Non-pigmented ciliary epithelial cell (primary cell): Measurements from ENCODE around the gene ICE2.
"Not testable (repeated sequence)": the region's sequence is repeated elsewhere in the genome, so short reads cannot be mapped to it uniquely, and the experiment has no call there.

Source experiments
- DNase-seq: peaks from one replicate; pipeline ENCODE4 v3.0.0-alpha.2; 2010; ENCODE audit warnings: low read depth

The ICE2 gene

DNA sequence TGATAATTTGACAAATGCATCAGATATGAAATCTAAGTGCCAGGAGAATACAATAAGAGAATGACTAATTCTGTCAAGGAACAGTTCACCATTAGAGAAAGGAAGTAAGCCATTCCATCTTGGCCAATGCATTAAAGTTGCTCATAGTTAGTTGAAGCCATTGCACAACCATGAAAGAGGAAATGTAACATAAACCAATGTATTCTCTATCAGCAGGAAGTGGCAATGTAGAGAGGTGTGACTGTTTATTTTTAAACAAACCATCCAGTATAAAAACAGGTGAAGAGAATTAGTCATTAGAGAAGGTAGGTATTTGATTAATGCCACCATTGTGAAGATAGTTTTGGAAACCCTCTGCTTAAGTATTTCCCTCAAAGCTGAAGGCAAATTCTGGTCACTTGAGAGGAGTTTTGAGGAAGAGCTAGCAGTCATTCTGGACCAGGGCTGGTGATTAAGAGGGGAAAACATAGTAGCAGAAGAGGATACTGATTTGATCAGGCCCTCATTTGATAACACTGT is 70.4 kb downstream of the ICE2 start:
- DNase-seq = no peak

DNA sequence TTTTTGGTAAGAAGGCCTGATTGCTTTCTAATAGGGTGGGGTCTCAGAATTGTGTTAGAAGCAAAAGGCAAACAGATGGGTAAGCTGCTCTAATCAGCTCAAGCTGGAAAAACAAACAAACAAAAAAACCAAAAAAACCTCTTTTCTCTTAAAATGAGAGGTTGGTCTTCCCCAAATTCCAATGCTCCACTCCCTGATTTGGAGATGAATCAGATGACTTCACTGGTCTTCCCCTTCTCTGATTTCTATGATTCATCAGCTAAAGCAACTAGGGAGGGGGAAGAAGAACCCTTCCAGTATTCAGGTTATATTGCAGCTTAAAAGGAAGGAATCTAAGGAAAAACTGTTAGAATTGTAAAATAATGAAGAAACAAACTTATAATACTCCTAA is 71.5 kb downstream of the ICE2 start:
- DNase-seq = no peak

DNA sequence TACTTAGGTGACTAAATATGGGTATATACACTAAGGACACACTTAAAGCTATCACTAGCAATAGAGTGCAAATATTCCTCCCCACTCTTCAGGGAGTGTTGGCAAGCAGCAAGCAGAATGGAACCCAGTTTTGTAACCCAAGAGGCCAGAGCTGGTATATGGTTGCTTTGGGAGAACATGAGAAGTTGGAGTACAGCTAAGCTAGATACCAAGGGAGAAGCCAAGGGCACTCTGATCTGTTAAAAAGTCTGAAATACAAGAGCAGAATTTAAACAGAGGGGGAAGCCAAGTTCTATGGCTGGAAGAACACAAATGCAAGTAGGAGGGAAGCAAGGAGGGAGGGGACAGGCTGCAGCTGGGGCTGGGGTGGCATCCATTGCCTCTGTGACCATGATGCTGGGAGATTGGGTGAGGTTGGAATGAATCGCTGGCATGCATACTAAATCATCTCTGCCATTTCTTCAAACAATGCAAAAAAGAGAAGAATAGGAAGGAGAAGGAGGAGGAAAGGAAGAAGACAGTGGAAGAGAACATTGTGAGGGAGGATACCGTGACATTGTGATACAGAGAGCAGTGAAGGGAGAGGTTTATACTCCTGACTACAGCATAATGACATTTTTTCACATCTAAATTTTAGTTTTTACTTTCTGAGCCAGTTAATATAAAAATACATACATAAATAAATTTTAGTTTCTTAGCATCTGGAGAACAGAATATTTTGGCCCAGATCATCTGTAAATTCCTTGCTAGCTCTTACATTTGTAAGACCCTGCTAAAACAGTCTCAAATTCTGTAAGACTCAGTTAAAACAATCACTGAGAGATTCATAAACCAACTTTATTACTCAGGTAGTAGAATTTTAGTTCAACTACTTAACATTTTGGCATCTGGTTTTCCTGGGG is 72.2 kb downstream of the ICE2 start:
- DNase-seq = no peak

DNA sequence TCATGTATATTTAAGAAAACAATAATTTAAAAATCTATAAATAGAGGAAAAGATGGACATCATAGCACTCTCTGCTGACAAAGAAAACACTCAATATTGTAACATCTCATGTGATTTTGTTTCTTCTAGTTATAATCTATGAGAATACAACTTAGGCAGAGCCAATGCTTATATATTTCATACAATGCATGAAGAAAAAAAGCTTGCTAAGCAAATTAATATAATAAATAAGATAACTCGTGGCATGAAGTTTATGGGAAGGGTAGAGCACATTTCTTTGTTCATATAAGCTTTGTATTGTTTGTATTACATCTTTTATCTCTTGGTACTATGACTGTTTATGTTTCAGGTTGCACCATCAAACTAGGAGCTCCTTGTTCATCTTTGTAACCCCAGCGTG is 73.5 kb downstream of the ICE2 start:
- DNase-seq = no peak

DNA sequence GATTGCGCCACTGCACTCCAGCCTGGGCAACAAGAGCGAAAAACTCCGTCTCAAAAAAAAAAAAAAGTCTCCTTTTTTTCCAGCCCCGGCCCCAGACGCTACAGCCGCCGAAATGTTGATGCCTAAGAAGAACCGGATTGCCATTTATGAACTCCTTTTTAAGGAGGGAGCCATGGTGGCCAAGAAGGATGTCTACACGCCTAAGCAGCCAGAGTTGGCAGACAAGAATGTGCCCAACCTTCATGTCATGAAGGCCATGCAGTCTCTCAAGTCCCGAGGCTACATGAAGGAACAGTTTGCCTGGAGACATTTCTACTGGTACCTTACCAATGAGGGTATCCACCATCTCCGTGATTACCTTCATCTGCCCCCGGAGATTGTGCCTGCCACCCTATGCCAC is 74.6 kb downstream of the ICE2 start:
- DNase-seq = not testable (repeated sequence)

DNA sequence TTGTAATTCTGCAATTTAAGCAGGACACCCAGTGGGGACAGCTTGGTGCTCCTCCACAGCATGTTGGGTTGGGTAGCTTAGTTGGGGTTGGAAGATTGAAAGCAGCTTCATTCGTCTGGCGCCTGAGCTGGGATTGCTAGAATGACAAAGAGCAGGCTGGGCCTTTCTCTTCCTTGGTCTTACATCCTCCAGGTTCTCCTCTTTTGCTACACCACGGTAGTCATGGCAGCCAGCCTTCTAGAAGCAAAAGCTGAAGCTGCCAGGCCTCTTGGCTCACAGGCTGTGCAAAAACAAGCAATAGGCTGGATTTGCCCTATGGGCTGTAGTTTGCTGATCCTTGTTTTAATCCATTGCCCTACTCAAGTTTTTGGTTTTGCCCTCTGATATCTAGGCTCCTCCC is 78.0 kb downstream of the ICE2 start:
- DNase-seq = no peak

DNA sequence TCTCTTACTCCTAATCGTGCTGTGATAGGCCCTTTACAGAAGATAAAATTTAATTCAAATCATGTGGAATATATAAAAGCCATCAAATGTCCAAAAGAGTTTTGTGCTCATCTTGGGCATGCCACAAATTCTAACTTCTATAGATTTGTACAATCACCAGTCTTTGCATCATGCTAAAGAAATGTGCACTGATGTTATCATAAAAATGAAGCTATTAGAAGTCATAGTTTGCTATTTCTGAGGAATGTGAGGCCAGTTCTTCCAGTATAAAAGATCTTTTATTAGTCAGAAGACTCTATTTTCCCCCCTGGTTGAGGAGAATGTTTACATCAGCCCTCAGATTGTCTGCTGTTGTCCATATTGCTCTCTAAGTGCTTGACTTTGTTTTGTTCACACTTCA is 79.0 kb downstream of the ICE2 start:
- DNase-seq = no peak

DNA sequence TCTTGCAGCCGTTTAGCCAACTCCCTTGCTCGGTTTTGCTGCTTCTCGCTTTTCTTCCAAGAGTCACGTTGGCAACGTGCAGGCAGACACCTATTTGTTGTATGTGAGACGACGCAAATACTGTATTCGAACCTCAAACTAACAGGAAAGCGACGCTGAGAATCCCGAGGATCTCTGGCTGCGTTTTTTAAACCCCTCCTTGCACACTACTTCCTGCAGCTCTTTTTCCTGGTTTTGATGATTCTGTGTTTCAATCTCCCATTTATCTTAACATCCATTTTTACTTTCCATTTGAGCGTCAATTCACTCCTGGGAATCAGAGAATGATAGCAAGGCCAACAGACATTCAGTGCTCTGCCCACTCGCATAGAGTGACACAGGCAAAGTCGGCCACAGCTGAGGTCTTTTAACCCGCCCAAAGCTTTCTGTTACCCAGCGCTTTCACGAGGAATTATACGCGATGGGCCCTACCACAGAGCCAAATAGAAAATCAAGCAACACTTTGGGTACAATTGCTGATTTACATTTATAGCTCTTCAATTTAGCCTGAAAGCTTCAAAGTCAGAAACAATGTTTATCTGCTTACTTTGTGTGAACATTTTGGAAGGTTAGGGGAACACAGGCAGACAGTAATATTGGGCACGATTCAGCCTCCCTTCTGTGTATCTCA is 79.6 kb downstream of the ICE2 start:
- DNase-seq = no peak

DNA sequence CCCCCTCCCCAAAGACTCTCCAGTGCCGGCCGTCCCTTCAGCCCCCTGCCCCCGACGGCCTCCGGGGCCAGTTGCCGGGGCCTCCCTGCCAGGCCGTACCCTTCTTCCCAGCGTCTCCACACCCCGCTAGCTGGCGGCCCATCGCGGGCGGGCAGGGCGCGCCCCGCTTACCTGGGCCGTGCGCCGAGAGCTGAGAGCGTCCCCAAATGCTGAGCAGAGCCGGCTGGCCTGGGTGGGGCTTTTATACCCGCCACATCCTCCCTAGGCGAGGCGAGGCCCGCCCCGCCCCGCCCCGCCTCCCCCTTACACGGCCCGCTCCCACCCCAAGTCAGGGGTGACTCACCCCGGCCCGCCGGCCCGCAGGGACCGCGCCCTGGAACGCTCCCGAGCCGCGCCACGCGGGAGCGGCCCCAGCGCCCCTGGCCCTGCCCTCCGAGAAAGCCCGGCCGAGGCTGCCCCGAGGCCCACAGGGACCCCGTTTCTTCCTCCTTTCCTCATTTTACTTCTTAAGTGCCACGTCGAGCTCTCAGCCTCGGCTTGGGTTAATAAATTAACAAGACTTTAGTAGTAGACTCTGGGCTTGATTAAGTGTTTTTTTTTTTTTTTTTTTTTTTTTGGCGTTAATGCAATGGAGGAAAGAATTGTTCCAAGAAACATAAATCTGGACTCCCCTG is 81.0 kb downstream of the ICE2 start, which contains the start of gene ANXA2:
ANXA2 (minus strand) TSS at position 215 of the 674 bp plus-strand sequence. CDS start 11,911 bp downstream, outside the sequence.
- no peak for DNase-seq

DNA sequence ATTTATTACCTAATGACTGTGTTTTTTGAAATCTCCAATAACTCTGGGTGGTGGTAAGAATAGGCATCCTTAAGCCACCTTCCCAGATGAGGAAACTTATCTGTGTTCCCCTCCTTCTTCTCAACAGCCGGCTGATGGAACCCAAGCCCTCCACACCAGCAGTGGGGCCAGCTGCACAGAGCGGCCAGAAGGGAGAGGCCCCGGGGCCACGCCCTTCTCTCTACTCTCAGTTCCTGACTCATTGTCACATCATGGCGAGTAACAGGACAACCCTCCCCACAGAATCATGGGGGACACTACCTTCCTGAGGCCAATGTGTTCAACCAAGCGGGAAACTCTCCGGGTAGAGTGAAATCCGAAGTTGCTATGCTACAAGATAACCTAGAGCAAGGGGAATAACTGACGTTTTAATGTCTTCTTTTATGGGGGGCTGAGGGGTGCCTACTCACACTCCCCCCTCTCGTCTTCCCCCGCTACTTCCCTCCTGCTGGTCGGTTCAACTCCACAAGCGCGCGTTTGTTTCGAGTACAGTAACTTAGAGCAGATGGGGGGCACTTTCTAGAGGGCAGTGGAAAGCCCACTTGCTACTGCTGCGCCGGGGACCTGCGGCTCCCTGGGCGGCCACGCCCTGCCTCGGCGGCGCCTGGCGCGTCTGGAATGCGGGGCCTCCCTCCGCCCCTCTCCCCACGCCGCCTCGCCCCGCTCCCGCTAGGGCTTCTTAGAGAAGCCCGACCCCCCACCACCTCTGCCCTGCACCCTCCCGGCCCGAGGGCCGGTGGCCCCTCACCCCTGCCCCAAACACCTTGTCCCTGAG is 81.8 kb downstream of the ICE2 start:
- no peak for DNase-seq

DNA sequence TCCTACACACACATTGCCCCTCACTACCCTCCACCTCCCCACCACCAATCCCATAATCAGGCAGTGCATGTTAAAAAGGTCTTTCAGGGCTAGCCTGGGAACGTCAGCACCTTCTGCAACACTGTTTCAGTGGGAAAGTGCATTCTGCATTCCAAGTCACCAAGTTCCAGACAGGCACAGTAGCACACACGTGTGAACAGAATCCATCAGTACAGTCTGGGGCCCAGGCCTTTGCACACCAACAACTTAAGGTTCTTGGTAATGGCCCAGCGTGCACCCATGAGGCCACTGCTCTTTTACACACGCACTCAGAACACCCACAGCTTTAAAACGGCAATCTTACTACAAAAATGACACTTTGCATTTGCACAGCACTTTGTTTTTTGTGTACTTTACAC is 82.4 kb downstream of the ICE2 start:
- DNase-seq = no peak

DNA sequence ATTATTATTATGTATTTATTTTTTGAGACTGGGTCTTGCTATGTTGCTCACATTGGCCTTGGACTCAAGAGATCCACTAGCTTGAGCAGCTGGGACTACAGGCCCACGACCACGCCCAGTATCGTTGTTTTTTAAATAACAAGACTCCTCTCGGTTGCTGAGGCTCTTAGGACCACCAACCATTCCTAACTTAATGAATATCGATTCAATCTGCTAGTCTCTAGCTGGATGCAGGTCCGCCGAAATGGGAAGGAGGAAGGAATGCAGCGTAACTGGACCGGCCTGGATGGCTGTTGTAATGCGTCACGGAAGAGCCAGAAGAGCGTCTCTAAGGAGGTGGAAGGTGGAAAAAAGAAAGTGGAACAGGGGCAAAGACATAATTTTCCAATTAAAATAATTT is 82.8 kb downstream of the ICE2 start:
- DNase-seq = no peak

DNA sequence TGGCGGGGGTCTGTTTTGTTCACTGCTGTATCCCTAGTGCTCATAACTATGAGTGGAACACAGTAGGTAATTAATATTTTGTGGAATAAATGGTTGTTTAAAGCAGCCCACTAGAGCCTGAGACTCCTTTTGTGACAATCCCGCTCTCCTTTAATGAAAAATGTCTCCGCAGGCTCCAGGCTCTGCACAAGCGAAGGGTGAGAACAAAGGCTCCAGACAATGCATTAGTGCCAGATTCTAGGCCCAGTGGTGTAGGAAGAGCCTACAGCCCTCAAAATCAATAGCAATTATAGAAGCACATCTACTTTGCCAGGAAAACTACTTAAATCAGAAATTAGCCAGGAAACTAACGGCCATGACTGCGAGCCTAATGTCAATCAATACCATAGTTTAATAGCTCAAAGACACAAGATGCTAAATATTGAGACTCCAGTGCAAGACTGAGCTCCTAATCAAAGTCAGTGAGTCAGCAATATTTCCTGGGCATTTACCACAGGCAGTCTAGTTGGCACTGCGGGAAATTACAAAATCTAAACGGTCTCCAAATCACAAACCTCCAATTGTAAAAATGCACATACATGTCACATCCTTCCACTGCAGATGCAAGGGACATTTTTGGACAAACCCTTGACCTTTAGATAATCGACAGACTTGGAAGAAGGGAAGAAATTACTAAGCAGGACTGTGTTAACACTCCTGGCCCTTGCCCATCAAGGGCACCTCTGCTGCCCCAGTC is 83.5 kb downstream of the ICE2 start:
- no peak for DNase-seq

DNA sequence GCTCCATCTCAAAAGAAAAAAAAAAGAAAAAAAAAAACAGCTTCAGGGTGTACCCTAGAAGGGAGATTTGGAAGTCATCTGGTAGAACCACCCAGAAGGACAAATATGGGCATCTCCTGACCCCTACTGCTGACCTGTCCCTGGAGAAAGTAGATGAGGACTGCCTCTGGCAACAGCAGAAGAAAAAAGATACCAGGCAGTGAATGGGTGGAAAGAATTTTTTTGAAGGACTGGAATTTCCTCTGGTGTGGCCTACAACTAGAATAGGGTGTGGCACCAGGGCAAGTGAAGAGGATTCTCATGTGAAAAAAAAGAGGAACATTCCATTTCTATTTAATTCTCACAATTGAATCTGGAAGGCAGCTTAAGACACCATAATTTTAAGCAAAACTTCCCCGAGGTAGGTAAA is 84.2 kb downstream of the ICE2 start:
- DNase-seq = no peak

DNA sequence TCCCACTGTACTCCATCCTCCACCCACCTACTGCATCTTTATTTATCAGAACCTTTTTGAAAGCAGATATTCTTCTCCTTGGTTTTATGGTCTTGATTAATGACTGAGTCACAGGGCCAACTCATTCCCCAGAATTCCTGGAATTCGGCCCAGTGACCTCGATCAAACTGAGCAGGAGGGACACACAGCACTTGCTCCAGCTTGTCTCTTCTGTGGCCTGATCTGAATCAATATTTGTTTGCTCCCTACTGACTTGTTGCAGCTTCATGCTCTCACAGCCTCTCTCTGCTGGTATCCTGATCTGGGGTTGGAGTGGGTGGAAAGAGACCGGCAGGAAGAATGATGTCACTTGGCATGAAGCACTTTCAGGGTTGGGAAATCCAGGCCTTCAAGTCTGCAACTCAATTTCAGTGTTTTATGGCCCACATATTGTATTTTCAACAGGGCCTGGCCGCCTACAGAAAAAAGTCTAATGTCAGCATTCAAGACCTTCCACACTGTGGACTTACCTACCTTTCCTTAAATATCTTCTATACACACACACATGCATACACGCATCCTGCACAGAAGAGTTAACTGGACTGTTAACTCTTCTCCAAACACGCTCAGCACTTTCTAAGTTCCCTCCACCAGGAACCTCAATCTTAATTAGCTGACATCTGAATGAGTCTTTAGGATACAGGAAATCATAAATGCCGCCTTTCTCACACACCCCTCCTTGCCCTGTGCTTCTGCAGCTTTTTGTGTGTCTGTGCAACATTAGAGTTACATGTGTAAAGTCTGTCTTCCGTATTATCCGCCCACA is 85.8 kb downstream of the ICE2 start:
- DNase-seq = peak; percentile 97

DNA sequence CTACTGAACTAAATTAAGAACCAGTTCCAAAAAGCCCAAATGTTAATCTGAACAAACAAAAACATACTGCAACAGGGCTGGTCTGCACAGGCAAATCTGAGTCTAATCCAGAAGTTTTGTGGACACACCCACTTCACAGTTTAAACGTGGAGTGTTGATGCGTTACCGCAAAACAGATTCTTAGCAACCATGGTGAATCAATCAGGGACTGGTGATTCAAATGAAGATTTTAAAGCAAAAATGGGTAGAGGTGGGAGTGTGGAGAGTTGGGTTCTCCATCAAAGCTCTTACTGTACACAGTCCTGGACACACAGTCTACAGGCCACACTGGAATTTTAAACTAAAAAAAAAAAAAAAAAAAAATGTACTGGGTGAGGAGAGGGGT is 86.3 kb downstream of the ICE2 start:
- no peak for DNase-seq

DNA sequence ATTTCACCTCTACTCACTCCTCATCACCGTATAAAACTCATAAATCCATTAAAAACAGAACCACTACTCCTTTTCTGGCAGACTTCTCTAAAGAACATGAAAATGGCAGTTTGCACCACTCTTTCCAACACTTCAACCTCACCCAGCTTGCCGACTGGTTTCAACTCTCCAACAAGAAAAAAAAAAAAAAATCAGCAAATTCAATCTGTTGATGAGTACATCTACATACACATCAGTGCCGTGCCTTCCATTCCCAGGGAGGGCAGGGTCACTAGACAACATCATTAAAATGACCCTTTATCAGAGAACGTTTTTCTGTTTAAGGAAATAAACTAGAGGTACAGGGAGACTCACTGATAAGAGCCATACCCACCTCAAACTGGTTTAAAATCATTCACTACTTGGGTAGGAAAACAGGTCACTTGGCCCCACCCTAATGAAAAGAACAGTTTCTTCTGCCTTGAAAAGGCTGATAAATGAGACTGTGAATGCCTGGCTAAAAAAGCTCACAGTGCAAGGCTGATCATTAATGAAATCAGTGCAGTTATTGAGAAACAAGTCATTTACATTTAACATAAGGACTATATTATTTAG is 87.1 kb downstream of the ICE2 start:
- no peak for DNase-seq

DNA sequence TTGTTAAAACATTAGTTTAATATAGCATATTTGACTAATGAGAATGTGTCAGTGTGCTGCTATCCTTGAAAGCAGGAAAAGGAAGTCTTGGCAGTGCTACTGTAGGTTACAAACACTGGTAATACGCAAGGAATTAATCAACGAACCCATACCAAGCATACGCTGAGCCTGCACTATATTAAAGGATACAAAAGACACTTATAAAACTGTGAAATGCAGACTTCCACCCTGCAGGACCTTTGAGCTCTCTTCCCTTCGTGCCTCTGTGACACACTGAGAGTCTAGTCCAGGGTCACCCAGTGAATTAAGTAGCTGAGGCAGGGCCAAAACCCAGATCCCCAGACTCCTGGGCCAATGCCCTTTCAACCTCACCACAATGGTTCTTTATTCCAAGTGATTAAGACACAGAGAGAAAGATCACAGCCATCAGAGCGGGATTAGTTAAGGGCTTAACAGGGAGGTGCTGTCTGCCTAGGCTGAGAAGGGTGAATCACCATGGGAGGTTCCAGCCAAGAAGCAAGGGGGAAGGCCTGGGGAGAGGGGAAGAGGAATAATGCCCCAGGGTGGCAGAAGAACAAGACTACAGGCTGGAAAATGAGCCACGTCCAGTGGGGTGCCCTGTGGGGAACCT is 88.0 kb downstream of the ICE2 start:
- no peak for DNase-seq

DNA sequence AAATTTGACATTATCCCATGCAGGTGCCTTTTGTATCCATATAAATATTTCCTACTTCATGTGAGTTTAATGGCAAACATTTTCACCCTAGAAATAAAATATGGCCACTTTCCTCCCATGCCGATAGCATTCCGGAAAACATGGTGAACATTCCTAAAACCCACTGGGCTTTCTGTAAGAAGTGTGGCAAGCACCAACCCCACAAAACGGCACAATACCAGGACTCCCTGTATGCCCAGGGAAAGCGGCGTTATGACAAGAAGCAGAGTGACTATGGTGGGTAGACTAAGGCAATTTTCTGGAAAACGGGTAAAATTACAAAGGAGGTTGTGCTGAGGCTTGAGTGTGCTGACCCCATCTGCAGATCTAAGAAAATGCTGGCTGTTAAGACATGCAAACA is 88.7 kb downstream of the ICE2 start:
- DNase-seq = no peak
